Measurements from ENCODE around the gene MICAL2. TPM values are rescaled to one million over a fixed set of nuclear protein-coding genes. Genes with fewer than 3 reads are reported as not detected.

The MICAL2 gene
- total and polyA plus RNA-seq, 3 donors from 2014 or later, result 224 to 461 (median 401) TPM

DNA sequence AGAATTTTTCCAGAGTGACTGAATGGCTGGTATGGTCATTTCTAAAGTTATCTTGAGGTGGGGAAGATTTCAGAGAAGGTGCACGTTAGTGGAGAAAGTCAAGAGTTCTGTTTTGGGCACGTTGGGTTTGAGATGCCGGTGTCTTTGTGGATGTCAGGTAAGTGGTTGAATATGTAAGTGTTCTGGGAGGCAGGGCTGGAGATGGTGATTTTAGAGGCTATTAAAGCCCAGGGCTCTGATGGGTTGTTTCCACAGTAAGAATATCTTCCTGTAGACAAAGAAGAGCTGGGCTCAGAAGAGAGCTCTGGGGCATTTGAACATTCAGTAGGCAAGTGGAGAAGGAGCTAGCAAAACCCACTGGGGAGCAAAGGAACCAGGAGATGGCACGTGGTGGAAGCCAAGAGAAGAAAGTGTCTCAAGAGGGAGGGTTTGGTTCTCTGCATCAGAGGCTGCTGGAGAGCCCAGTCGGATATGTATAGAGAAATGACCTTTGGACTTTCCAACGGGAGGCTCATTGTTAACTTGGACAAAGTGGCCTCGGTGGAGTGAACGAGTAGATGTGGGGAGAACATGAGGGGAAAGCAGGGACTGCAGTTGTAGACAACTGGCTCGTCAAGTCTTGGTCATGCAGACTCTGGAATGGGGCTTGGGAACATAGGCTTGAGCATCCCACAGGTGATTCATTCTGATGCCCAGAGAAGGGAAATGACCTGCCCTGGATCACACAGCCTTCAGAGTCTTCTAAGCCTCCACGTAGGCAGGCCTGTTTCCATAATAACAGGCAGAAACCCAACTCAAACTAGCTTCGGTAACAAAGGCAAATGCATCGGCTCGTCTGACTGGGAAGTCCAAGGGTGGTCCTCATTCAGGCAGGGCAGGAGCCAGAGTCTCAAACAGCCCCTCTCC, 168.6 kb downstream of the MICAL2 start:
- WGBS, 2 donors, result 86 to 88% methylated on average over 13 of the region's 13 CpGs
- Histone ChIP-seq H3K4me1 (no peaks in the 10 kb centered on the region), H3K36me3 (ENCODE audit: low read depth, missing control alignments) (no peaks in the 10 kb centered on the region), H3K9me3 (no peaks in the 10 kb centered on the region), H3K4me3 (no peak overlapping the region), H3K27ac (no peak overlapping the region), H3K27me3 (no peaks in the 10 kb centered on the region)
- intact Hi-C loops (cut with DNase I; ENCODE audit: low total_unique reads), result no loop called here
- no peak for DNase-seq
- TF ChIP-seq POLR2A (IDR thresholded peaks at IDR 0.05), result no peak
- TF ChIP-seq CTCF (IDR thresholded peaks at IDR 0.05), result no peak

DNA sequence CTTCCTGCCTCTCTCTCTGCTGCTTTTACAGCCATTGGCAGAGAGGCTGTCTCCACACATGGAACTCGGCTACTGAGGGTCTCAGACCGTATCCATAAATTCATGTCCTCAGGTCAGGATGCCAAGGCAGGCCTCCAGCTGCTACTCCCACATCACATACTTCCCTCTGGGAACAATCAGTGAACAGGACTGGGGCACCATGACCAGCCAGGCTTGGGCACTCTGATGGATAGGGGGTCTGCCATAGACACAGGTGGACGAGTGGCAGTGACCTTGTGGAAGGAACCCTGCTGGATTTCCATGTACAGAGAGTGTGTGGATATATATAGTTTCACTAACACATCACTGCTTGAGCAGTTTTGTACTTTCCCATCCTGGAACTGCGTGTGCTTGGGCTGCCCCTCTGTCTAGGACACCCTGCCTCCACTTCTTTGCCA, 169.3 kb downstream of the MICAL2 start:
- WGBS, 2 donors, result 55 to 67% methylated on average over 4 of the region's 4 CpGs
- intact Hi-C loops (cut with DNase I; ENCODE audit: low total_unique reads), result loop anchor here (5.0 kb wide), 1 partner anchor 232 kb away; no protein-coding TSS in a partner anchor
- no peaks in the 10 kb centered on the region for H3K9me3 ChIP-seq
- DNase-seq, result peak; percentile 10
- no peak overlapping the region for H3K4me3 ChIP-seq
- H3K27ac ChIP-seq, result no peak overlapping the region
- no peaks in the 10 kb centered on the region for H3K36me3 ChIP-seq (ENCODE audit: low read depth, missing control alignments)
- no peaks in the 10 kb centered on the region for H3K4me1 ChIP-seq
- no peak for TF ChIP-seq CTCF (IDR thresholded peaks at IDR 0.05)
- TF ChIP-seq POLR2A (IDR thresholded peaks at IDR 0.05), result no peak
- H3K27me3 ChIP-seq, result no peaks in the 10 kb centered on the region

- no peak overlapping the region for H3K4me3 ChIP-seq
- peak; percentile 10 for DNase-seq
- no peak overlapping the region for H3K27ac ChIP-seq
- intact Hi-C loops (cut with DNase I; ENCODE audit: low total_unique reads), result loop anchor here (5.0 kb wide), 1 partner anchor 233 kb away; no protein-coding TSS in a partner anchor
- no peaks in the 10 kb centered on the region for H3K4me1 ChIP-seq
- no peaks in the 10 kb centered on the region for H3K36me3 ChIP-seq (ENCODE audit: low read depth, missing control alignments)
- H3K9me3 ChIP-seq, result no peaks in the 10 kb centered on the region
- H3K27me3 ChIP-seq, result no peaks in the 10 kb centered on the region
- 80 to 81% methylated on average over 4 of the region's 4 CpGs for WGBS, 2 donors
- no peak for TF ChIP-seq CTCF (IDR thresholded peaks at IDR 0.05)
- TF ChIP-seq POLR2A (IDR thresholded peaks at IDR 0.05), result no peak
Measured at GRCh38 chr11:12280199-12280837, 169.9 kb downstream of the MICAL2 start.

DNA sequence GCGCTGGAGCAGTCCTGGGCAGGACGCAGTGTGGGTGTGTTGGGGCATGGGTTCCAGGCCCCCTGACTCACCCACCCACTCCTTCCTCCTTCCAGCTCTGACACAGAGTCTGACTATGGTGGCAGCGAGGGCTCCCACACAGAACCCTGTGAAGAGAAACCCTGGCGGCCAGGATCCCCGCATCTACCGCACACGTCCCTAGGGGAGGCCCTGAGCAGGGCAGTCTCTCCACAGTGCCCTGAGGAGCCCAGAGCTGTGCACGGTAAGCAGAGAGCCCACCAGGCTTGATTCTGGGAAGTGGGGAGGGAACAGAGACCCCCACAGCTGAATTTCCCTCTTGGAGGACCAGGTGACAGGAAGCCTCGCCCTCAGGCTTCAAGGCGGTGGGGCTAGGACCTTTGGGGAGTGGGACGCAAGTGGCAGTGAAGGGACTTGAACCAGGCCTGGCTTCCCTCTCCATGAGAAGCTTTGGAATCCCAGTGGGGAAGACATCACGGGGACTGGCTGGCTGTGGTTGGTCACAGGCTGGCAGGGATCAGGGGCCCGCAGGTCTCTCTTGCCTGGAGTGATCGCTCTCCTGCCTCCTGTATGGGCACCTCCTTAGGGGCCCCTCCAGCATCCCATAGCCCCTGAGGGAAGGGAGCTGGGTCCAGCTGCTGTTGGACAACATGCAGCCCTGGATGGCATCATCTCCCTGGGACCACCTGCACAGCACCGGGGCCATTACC, 170.6 kb downstream of the MICAL2 start:
- TF ChIP-seq CTCF (IDR thresholded peaks at IDR 0.05), result no peak
- no peak for TF ChIP-seq POLR2A (IDR thresholded peaks at IDR 0.05)
- Histone ChIP-seq H3K4me1 (no peaks in the 10 kb centered on the region), H3K27ac (no peak overlapping the region)

More for the DNA sequence above, 170.6 kb downstream of the MICAL2 start:
- Histone ChIP-seq H3K27me3 (no peaks in the 10 kb centered on the region), H3K36me3 (ENCODE audit: low read depth, missing control alignments) (no peaks in the 10 kb centered on the region), H3K9me3 (no peaks in the 10 kb centered on the region), H3K4me3 (no peak overlapping the region)
- intact Hi-C loops (cut with DNase I; ENCODE audit: low total_unique reads), result loop anchor here (5.0 kb wide), 1 partner anchor 234 kb away; no protein-coding TSS in a partner anchor
- WGBS, 2 donors, result 84 to 92% methylated on average over 8 to 15 of the region's 15 CpGs
- peak; percentile 8 for DNase-seq
